ENCODE results near the gene C19orf12. TPM values are rescaled to one million over a fixed set of nuclear protein-coding genes. Genes with fewer than 3 reads are reported as not detected.

The C19orf12 gene
- total RNA-seq, 1 experiment from 2014 or later: 10.0 TPM

DNA sequence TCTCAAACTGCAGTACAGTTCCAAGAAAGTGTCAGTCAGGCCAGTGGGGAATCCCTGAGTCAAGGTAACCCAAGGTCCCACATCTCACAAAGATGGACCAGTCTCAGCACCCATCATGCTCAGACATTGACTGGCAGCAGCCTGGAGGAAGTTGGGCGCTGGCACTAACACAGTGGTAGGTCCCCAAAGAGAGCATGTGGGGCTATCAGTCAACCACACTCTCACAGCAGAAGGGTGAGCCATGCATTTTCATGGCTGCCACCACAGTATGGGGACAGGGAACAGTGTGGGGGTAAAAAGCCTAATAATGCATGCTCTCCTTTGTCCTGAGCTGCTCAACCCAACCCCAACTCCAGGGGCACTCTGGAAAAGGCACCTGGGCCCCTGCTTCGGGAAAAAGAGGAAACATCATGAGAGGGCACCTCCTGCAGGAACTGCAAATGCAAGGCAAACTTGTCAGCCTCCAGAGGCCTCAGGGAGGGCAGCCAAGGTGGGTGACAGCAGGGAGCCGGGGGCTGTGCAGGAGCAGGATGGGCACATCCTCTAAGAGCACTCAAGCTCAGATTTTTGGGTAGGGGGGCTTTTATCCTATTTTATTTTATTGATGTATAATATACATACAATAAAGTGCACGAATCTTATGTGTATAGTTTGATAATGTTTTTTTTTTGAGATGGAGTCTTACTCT lies 59.3 kb downstream of the C19orf12 start (continued):
- TF ChIP-seq RAD21 (IDR thresholded peaks at IDR 0.05; ENCODE audit: low read depth) (no peak), SIN3A (IDR thresholded peaks at IDR 0.05; ENCODE audit: low read depth) (no peak)

DNA sequence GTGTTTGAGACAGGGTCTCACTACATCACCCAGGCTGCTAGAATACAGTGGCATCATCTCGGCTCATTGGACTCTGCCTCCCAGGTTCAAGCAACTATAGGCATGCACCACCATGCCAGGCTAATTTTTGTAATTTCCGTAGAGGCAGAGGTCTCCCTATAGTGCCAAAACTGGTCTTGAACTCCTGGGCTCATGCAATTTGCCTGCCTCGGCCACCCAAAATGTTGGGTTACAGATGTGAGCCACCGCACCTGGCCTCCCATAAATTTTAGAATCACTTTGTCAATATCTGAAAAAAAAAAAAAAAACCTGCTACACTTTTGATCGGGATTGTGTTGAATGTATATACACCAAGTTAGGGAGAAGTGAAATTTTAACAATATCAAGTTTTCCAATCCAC lies 61.7 kb downstream of the C19orf12 start:
- ChIA-PET CTCF (no interaction called here), POLR2A (no interaction called here), RAD21 (ENCODE audit: low non-redundant PET in 1 of 2, low total read pairs in 2 of 2, uncharacterized antibody in 2 of 2, unreplicated experiment in 2 of 2) (no interaction called here)
- no peaks in the 10 kb centered on the region for H3K36me3 ChIP-seq (ENCODE audit: control insufficient read depth in 1 of 2, insufficient read depth in 2 of 2, low read length in 2 of 2)
- H3K9me2 ChIP-seq (ENCODE audit: insufficient read depth): no peaks in the 10 kb centered on the region
- ATAC-seq: no peak
- DNase-seq (ENCODE audit: low read depth, low spot score): no peak
- no peak overlapping the region for H3K4me3 ChIP-seq (replicated peaks in 1 of 2; ENCODE audit: low read depth in 1 of 2, low read length in 2 of 2)
- intact Hi-C loops (cut with micrococcal nuclease): no loop called here
- H3K79me2 ChIP-seq (ENCODE audit: insufficient read depth, low read length): no peaks in the 10 kb centered on the region
- H3K27ac ChIP-seq (ENCODE audit: low read depth, low read length): no peak overlapping the region
- no peaks in the 10 kb centered on the region for H4K20me1 ChIP-seq (ENCODE audit: insufficient read depth)
- H3K9me3 ChIP-seq (ENCODE audit: control insufficient read depth in 1 of 2, insufficient read depth in 1 of 2, low read depth in 1 of 2, low read length in 2 of 2): no peaks in the 10 kb centered on the region
- BruUV-seq (replicated peaks): no TSS peak
- no peak overlapping the region for H3K4me2 ChIP-seq (ENCODE audit: low read length)
- H3K9ac ChIP-seq (ENCODE audit: low read length): no peak overlapping the region
- no peaks in the 10 kb centered on the region for H3K4me1 ChIP-seq (ENCODE audit: control insufficient read depth in 1 of 2, insufficient read depth in 2 of 2, low read length in 2 of 2)
- no peak overlapping the region for H2AFZ ChIP-seq (ENCODE audit: low read depth, low read length, poor library complexity, severe bottlenecking)
- TF ChIP-seq, protein P1, sequence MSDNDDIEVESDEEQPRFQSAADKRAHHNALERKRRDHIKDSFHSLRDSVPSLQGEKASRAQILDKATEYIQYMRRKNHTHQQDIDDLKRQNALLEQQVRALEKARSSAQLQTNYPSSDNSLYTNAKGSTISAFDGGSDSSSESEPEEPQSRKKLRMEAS (IDR thresholded peaks at IDR 0.05): no peak
- TF ChIP-seq, protein P2, sequence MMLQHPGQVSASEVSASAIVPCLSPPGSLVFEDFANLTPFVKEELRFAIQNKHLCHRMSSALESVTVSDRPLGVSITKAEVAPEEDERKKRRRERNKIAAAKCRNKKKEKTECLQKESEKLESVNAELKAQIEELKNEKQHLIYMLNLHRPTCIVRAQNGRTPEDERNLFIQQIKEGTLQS (IDR thresholded peaks at IDR 0.05): no peak
- no peak for TF ChIP-seq SP1 (IDR thresholded peaks at IDR 0.05; ENCODE audit: low read depth)
- TF ChIP-seq EZH2phosphoT487 (IDR thresholded peaks at IDR 0.05; ENCODE audit: borderline replicate concordance): no peak
- TF ChIP-seq TCF7L2 (IDR thresholded peaks at IDR 0.05; ENCODE audit: borderline replicate concordance, extremely low read depth, insufficient read depth, insufficient read length): no peak
- no peak for TF ChIP-seq CEBPB (IDR thresholded peaks at IDR 0.05; ENCODE audit: low read depth)
- no peak for TF ChIP-seq JUND (IDR thresholded peaks at IDR 0.05)
- no peak for TF ChIP-seq ZFX (IDR thresholded peaks at IDR 0.05)
- no peak for TF ChIP-seq ZNF274 (IDR thresholded peaks at IDR 0.05; ENCODE audit: low read depth, low read length)
- TF ChIP-seq, protein P3, sequence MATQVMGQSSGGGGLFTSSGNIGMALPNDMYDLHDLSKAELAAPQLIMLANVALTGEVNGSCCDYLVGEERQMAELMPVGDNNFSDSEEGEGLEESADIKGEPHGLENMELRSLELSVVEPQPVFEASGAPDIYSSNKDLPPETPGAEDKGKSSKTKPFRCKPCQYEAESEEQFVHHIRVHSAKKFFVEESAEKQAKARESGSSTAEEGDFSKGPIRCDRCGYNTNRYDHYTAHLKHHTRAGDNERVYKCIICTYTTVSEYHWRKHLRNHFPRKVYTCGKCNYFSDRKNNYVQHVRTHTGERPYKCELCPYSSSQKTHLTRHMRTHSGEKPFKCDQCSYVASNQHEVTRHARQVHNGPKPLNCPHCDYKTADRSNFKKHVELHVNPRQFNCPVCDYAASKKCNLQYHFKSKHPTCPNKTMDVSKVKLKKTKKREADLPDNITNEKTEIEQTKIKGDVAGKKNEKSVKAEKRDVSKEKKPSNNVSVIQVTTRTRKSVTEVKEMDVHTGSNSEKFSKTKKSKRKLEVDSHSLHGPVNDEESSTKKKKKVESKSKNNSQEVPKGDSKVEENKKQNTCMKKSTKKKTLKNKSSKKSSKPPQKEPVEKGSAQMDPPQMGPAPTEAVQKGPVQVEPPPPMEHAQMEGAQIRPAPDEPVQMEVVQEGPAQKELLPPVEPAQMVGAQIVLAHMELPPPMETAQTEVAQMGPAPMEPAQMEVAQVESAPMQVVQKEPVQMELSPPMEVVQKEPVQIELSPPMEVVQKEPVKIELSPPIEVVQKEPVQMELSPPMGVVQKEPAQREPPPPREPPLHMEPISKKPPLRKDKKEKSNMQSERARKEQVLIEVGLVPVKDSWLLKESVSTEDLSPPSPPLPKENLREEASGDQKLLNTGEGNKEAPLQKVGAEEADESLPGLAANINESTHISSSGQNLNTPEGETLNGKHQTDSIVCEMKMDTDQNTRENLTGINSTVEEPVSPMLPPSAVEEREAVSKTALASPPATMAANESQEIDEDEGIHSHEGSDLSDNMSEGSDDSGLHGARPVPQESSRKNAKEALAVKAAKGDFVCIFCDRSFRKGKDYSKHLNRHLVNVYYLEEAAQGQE (IDR thresholded peaks at IDR 0.05; ENCODE audit: low read depth): no peak
- TF ChIP-seq POLR2AphosphoS5 (IDR thresholded peaks at IDR 0.05; ENCODE audit: low read depth, low read length): no peak
- TF ChIP-seq, protein P4, sequence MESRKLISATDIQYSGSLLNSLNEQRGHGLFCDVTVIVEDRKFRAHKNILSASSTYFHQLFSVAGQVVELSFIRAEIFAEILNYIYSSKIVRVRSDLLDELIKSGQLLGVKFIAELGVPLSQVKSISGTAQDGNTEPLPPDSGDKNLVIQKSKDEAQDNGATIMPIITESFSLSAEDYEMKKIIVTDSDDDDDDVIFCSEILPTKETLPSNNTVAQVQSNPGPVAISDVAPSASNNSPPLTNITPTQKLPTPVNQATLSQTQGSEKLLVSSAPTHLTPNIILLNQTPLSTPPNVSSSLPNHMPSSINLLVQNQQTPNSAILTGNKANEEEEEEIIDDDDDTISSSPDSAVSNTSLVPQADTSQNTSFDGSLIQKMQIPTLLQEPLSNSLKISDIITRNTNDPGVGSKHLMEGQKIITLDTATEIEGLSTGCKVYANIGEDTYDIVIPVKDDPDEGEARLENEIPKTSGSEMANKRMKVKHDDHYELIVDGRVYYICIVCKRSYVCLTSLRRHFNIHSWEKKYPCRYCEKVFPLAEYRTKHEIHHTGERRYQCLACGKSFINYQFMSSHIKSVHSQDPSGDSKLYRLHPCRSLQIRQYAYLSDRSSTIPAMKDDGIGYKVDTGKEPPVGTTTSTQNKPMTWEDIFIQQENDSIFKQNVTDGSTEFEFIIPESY (IDR thresholded peaks at IDR 0.05; ENCODE audit: extremely low read depth, insufficient replicate concordance, low read length): no peak
- TF ChIP-seq SIN3A (IDR thresholded peaks at IDR 0.05; ENCODE audit: low read depth): no peak
- TF ChIP-seq EZH2 (IDR thresholded peaks at IDR 0.05): no peak
- H3K27me3 ChIP-seq (ENCODE audit: insufficient read depth, low read length): no peaks in the 10 kb centered on the region

All from HCT116 (cell line).